Dermis blood vessel endothelial cell (primary cell): ENCODE results near the gene FOSB. TPM values are rescaled to one million over a fixed set of nuclear protein-coding genes. Genes with fewer than 3 reads are reported as not detected.
"Not testable (repeated sequence)": the region's sequence is repeated elsewhere in the genome, so short reads cannot be mapped to it uniquely, and the experiment has no call there.

Source experiments
- DNase-seq: peaks from one replicate; pipeline ENCODE4 v3.0.0; 2010
- total RNA-seq: library from RNA; depleted of rRNA; stranded (reverse); fragments of >200 nt; gene quantifications from 2 replicates; pipeline ENCODE4 v1.2.3, GENCODE V29; 2014

The FOSB gene
- total RNA-seq, 1 donor from 2014 or later = 23.8 TPM

DNA sequence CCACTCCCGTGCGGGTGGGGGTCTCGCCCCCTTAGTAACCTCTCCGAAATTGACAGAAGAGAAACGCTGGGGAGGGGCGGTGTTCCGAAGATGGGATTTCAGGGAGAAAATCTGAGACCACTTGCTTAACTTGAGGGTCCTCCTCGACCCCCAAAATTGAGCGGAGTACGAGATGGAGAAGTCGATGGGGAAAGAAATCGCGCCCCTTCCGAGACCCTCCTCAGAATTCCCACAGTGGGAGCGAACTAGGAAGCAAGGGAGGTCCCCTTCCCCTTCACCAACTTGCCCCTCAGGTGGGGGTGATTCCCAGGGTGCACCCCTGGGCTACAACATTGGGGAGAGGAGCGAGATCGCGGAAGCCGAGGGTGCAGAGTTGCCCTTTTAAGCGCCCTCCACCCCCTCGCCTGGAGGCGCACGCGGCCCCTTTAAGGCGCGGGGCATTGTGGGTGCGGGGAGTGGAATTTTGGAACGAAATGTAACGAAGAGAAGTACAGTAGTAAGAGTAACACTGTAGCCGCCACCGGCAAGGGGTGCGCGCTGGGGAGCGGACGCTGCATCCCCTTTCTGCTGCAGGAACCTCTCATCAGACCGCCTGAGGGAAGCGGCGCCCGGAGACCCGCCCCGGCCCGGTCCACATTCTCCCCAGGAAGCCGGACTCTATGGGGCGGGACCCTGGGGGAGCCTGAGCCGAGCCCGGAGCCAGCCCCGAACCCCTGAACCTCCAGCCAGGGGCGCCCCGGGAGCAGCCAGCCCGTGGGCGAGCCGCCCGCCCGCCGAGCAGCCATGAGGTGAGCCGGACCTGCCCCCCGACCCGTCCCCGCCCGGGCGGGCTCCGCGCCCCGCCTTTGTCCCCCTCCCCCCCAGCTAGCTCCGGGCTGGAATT lies 39.4 kb downstream of the FOSB start, which contains the start of gene VASP:
TSS of gene VASP (plus strand) at position 491 of the 883 bp plus-strand sequence. CDS start at position 784, 293 bp downstream.
- DNase-seq = peak; percentile 87

- peak; percentile 41 for DNase-seq
Measured at GRCh38 chr19:45507872-45508416, 40.1 kb downstream of the FOSB start.

- peak; percentile 62 for DNase-seq
Measured at GRCh38 chr19:45508417-45508860, 40.6 kb downstream of the FOSB start.

GRCh38 chr19:45508861-45509691 lies 41.3 kb downstream of the FOSB start:
- DNase-seq = peak; percentile 89

GRCh38 chr19:45509692-45510015 lies 41.9 kb downstream of the FOSB start:
- no peak for DNase-seq

DNA sequence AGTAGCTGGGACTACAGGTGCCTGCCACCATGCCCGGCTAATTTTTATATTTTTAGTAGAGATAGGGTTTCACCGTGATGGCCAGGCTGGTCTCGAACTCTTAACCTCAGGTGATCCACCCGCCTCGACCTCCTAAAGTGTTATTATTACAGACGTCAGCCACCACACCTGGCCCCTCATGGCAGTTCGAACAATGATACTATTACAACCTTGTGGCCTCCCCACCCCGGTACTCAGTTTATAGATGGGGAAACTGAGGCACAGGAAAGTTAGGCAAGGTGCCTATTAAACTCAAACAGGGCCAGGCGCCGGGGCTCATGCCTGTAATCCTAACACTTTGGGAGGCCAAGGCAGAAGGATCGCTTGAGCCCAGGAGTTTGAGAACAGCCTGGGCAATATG lies 42.6 kb downstream of the FOSB start:
- not testable (repeated sequence) for DNase-seq

- no peak for DNase-seq
Measured at GRCh38 chr19:45511074-45511473, 43.3 kb downstream of the FOSB start.

GRCh38 chr19:45512881-45513483 lies 45.2 kb downstream of the FOSB start:
- DNase-seq = no peak

DNA sequence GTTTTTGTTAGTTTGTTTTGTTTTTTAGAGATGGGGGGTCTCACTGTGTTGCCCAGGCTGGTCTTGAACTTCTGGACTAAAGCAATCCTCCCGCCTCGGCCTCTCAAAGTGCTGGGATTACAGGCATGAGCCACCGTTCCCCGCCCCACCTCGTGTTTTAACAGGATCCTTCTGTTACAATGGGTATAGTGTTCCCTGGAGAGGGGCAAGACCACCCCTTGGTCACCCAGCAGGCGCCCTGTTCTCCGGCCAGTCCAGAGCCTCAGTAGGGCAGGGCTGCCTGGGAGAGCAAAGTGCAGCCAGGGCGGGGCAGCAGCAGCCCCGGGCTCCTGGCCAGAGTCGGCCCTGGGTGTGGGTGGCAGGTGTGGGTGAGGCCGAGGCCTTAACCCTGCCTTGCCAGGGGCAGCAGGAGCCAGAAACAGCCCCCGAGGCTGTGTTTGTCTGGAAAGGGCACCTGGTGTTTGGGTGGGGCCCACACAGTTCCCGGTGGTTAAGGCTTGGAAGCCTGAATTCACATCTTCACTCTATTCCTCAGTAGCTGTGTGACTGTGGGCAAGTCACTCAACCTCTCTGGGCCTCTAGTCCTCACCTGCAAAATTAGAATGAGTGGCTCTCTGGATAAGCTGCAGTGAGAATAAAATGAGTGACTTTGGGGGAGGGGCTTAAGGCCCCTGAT lies 46.7 kb downstream of the FOSB start:
- DNase-seq = no peak

GRCh38 chr19:45515081-45515624 lies 47.4 kb downstream of the FOSB start:
- DNase-seq = no peak

DNA sequence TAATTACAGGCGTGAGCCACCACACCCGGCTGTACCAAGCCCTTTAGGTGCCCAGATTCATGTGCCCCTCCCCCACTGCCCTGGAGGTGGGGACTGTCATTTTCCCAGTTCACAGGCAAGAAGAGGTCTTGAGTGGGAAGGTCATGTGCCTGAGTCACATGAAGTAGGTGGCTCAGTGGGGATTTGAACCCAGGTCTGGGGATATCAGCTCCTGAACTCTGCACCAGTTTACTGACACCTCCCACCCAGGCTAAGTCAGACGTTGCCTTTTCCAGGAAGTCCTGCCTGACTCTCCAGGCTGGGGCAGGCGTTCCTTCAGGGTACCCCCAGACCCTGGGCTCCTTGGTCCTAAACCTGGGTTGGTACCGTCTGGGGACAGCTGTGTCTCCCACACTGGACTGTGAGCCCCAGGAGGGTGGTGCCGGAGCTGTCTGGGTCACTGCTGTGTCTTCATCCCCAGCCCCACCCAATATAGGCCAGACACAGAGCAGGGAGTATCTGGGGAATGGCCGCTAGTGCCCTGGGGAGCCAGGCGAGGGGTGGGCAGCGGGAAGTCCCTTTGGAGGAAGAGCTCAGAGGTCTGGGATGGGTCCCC lies 48.1 kb downstream of the FOSB start:
- DNase-seq = no peak

GRCh38 chr19:45517238-45517637 lies 49.4 kb downstream of the FOSB start:
- DNase-seq = no peak

DNA sequence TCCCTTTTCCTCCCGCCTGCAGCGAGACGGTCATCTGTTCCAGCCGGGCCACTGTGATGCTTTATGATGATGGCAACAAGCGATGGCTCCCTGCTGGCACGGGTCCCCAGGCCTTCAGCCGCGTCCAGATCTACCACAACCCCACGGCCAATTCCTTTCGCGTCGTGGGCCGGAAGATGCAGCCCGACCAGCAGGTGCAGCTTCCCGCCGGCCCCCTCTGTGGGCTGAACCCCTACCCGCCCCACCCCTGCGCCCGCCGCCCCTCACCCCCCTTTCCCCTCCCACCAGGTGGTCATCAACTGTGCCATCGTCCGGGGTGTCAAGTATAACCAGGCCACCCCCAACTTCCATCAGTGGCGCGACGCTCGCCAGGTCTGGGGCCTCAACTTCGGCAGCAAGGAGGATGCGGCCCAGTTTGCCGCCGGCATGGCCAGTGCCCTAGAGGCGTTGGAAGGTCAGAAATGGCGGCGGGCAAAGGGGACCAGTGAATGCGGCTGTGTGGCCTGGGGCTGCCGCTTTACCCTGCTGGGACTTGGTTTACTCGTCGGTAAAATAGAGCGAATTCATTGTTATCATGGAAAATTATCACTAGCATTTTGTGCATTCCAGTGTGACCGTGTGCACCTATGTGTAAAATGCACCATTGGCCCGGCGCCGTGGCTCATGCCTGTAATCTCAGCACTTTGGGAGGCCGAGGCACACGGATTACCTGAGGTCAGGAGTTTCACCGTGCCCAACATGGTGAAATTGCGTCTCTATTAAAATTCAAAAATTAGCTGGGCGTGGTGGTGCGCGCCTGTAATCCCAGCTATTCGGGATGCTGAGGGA lies 50.1 kb downstream of the FOSB start:
- no peak for DNase-seq

DNA sequence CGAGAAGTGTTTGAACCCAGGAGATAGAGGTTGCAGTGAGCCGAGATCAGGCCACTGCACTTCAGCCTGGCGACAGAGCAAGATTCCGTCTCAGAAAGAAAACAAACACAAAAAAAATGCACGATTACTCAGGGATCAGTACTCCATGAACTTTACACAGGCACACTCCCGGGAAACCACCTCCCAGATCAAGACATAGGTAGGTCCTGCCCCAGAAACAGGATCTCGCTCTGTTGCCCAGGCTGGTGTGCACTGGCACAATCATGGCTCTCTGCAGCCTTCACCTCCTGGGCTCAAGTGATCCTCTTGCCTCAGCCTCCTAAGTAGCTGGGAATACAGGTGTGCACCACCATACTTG lies 50.7 kb downstream of the FOSB start:
- DNase-seq = no peak

GRCh38 chr19:45522010-45522941 lies 54.5 kb downstream of the FOSB start:
- no peak for DNase-seq

- DNase-seq = peak; percentile 89
Measured at GRCh38 chr19:45523642-45524256, 56.0 kb downstream of the FOSB start.

DNA sequence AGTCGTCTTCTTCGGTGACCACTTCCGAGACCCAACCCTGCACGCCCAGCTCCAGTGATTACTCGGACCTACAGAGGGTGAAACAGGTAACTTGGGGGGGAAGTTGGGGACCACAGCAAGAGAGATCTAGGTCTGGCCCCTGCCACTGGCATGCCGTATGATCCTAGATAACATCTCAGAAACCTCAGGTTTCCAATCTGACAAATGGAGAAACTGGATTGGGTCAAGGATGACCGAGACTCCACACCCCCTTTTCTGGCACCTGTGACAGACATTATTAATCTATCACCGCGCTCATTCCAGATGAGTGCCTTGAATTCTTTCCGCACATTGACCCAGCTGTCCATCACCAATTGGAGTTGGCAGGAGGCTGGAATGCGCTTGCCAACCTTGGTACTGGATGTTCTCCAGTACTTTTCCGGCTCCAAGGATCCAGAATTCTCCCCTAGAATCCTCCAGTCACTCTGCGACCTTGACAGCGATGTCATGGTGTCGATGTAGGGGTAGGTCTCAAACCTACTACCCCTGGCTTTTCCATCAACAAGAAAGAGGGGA lies 56.9 kb downstream of the FOSB start:
- DNase-seq = no peak
